Hepatocyte (in vitro differentiated cells): ENCODE results near the gene BCL2L15. TPM values are rescaled to one million over a fixed set of nuclear protein-coding genes. Genes with fewer than 3 reads are reported as not detected.

Source experiments
- DNase-seq: peaks from one replicate; pipeline ENCODE4 v3.0.0-alpha.2; 2016; ENCODE audit warnings: low spot score
- H2AFZ ChIP-seq: fragments of 200-600 bp; sonication (generic); 2 replicates; pipeline ENCODE4 v1.6.0; 2016; ENCODE audit warnings: antibody characterized with exemption, mild to moderate bottlenecking
- H3K27ac ChIP-seq: fragments of 200-600 bp; sonication (generic); 2 replicates; pipeline ENCODE4 v1.5.1; 2016; ENCODE audit warnings: mild to moderate bottlenecking
- H3K27me3 ChIP-seq: fragments of 200-600 bp; sonication (generic); 2 replicates; pipeline ENCODE4 v1.6.1; 2016
- H3K36me3 ChIP-seq: fragments of 200-600 bp; sonication (generic); replicated peaks from 2 replicates; pipeline ENCODE4 v1.5.1; 2016; ENCODE audit warnings: low read depth; ENCODE audit not compliant: insufficient read depth
- H3K4me1 ChIP-seq: fragments of 200-600 bp; sonication (generic); 2 replicates; pipeline ENCODE4 v1.5.1; 2016; ENCODE audit warnings: mild to moderate bottlenecking, moderate library complexity; ENCODE audit not compliant: insufficient read depth
- H3K4me2 ChIP-seq: fragments of 200-600 bp; sonication (generic); 2 replicates; pipeline ENCODE4 v1.6.0; 2016
- H3K4me3 ChIP-seq: fragments of 200-600 bp; sonication (generic); 2 replicates; pipeline ENCODE4 v1.5.1; 2016; ENCODE audit warnings: mild to moderate bottlenecking
- H3K79me2 ChIP-seq: fragments of 200-600 bp; sonication (generic); 2 replicates; pipeline ENCODE4 v1.6.0; 2017; ENCODE audit warnings: mild to moderate bottlenecking
- H3K9me2 ChIP-seq: fragments of 200-600 bp; sonication (generic); replicated peaks from 2 replicates; pipeline ENCODE4 v1.6.0; 2017; ENCODE audit warnings: mild to moderate bottlenecking; ENCODE audit not compliant: insufficient read depth
- H3K9me3 ChIP-seq: fragments of 200-600 bp; sonication (generic); 2 replicates; pipeline ENCODE4 v1.5.1; 2016; ENCODE audit warnings: low read depth, mild to moderate bottlenecking
- H4K20me1 ChIP-seq: fragments of 200-600 bp; sonication (generic); 2 replicates; pipeline ENCODE4 v1.6.0; 2016; ENCODE audit warnings: mild to moderate bottlenecking; ENCODE audit not compliant: insufficient read depth, poor library complexity, severe bottlenecking
- EZH2 ChIP-seq: fragments of 200-600 bp; sonication (generic); IDR thresholded peaks from 2 replicates; pipeline ENCODE4 v1.6.1; 2016; ENCODE audit warnings: antibody characterized with exemption, mild to moderate bottlenecking, borderline replicate concordance
- EZH2phosphoT487 ChIP-seq: fragments of 200-600 bp; sonication (generic); IDR thresholded peaks from one replicate; pipeline ENCODE4 v1.6.1; 2018; ENCODE audit warnings: antibody characterized with exemption, mild to moderate bottlenecking, low read depth, moderate library complexity; ENCODE audit not compliant: unreplicated experiment, severe bottlenecking
- WGBS: methylation state at CpG from one replicate; pipeline ENCODE4 v1.1.6; 2016; ENCODE audit warnings: low lambda C conversion rate; ENCODE audit errors: missing lambda C conversion rate; 5-methylcytosine and 5-hydroxymethylcytosine counted together
- polyA plus RNA-seq: library from polyadenylated mRNA; unstranded; fragments of >200 nt; fragmentation: Nextera tagmentation; extraction: Ambion mirVana; gene quantifications from 2 replicates; pipeline ENCODE4 v1.2.1, GENCODE V29; 2016
- total RNA-seq: library from RNA; depleted of rRNA; stranded (reverse); fragments of >200 nt; gene quantifications from 2 replicates; pipeline ENCODE4 v1.2.3, GENCODE V29; 2014
- TF ChIP-seq, protein P1 (sequence below): fragments of 200-600 bp; sonication (generic); IDR thresholded peaks from 2 replicates; pipeline ENCODE4 v1.5.1; 2016; ENCODE audit warnings: antibody characterized with exemption, mild to moderate bottlenecking; ENCODE audit not compliant: poor library complexity

BCL2L15 gene
- total and polyA plus RNA-seq, 2 experiments from 2014 or later, result 0.66 to 3.0 TPM

DNA sequence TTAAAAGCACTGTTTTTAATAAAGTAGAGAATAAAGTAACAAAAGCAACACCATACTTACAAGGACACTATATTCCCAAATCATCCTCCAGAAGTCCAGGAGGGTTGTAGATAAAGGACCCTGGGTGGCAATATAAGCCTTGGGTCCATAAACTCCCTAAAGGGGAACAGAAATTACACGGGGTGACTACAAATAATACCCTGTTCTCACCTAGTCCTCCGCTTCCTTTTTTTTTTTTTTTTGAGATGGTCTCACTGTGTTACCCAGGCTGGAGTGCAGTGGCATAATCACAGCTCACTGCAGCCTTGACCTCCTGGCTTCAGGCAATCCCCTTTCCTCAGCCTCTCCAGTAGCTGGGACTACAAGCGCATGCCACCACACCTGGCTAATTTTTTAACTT, 29.0 kb downstream of the BCL2L15 start:
- no peak overlapping the region for H3K4me2 ChIP-seq
- 92% methylated on average over 3 of the region's 3 CpGs for WGBS
- H3K4me1 ChIP-seq, result no peaks in the 10 kb centered on the region
- H3K9me2 ChIP-seq, result no peaks in the 10 kb centered on the region
- no peak overlapping the region for H2AFZ ChIP-seq
- H3K4me3 ChIP-seq, result no peak overlapping the region
- no peaks in the 10 kb centered on the region for H3K27me3 ChIP-seq
- no peak for DNase-seq
- no peaks in the 10 kb centered on the region for H3K36me3 ChIP-seq
- no peak overlapping the region for H3K27ac ChIP-seq
- no peaks in the 10 kb centered on the region for H3K9me3 ChIP-seq
- H3K79me2 ChIP-seq, result no peaks in the 10 kb centered on the region
- H4K20me1 ChIP-seq, result no peaks in the 10 kb centered on the region
- TF ChIP-seq EZH2 (no peak), EZH2phosphoT487 (no peak)
- TF ChIP-seq, protein P1, sequence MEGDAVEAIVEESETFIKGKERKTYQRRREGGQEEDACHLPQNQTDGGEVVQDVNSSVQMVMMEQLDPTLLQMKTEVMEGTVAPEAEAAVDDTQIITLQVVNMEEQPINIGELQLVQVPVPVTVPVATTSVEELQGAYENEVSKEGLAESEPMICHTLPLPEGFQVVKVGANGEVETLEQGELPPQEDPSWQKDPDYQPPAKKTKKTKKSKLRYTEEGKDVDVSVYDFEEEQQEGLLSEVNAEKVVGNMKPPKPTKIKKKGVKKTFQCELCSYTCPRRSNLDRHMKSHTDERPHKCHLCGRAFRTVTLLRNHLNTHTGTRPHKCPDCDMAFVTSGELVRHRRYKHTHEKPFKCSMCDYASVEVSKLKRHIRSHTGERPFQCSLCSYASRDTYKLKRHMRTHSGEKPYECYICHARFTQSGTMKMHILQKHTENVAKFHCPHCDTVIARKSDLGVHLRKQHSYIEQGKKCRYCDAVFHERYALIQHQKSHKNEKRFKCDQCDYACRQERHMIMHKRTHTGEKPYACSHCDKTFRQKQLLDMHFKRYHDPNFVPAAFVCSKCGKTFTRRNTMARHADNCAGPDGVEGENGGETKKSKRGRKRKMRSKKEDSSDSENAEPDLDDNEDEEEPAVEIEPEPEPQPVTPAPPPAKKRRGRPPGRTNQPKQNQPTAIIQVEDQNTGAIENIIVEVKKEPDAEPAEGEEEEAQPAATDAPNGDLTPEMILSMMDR, result no peak

DNA sequence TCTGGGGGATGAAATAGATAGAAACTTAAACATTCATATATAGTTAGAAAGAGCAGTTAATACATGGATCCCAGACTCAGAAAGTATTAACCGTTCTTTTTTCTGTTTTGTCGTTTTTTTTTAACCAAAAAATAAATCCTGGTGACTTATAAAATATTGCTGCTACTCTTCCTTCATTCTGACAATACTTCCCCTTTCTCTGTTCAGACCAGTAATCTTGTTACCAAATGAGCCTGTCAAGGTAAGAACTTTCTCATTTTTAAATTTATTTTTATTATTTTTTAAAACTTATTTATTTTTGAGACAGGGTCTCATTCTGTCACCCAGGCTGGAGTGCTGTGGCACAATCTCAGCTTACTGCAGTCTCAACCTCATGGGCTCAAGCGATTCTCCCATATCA, 29.6 kb downstream of the BCL2L15 start:
- DNase-seq, result no peak
- 90% methylated on average over 3 of the region's 3 CpGs for WGBS
- TF ChIP-seq EZH2, result no peak
- TF ChIP-seq, protein P1, result no peak
- no peak for TF ChIP-seq EZH2phosphoT487
- H4K20me1 ChIP-seq, result no peaks in the 10 kb centered on the region
- no peak overlapping the region for H3K27ac ChIP-seq
- H3K4me2 ChIP-seq, result no peak overlapping the region
- H3K4me1 ChIP-seq, result no peaks in the 10 kb centered on the region
- no peak overlapping the region for H3K4me3 ChIP-seq
- H3K36me3 ChIP-seq, result no peaks in the 10 kb centered on the region
- no peaks in the 10 kb centered on the region for H3K9me3 ChIP-seq
- H3K27me3 ChIP-seq, result no peaks in the 10 kb centered on the region
- no peak overlapping the region for H2AFZ ChIP-seq
- no peaks in the 10 kb centered on the region for H3K79me2 ChIP-seq
- H3K9me2 ChIP-seq, result no peaks in the 10 kb centered on the region

DNA sequence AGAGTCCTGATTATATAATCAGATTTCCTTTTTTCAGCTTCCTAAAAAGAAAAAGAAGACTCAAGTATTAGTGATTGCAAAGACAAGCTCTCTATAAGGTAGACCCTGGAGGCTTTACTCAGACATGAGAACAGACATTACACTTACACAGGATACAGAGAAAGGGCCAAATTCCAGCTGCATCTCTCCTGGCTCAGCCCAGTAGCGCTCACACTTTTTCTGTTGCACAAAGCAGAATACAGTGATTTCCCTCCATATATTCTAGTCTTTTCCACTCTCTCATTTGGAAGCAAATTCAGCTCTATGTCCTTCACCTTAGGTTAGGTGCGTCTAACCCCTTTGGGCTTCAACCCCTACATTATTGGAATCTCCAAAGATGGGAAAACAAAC, 31.0 kb downstream of the BCL2L15 start:
- no peak overlapping the region for H3K4me2 ChIP-seq
- no peaks in the 10 kb centered on the region for H3K36me3 ChIP-seq
- no peak overlapping the region for H2AFZ ChIP-seq
- no peaks in the 10 kb centered on the region for H3K9me3 ChIP-seq
- H3K27me3 ChIP-seq, result no peaks in the 10 kb centered on the region
- 93% methylated on average over 2 of the region's 2 CpGs for WGBS
- H4K20me1 ChIP-seq, result no peaks in the 10 kb centered on the region
- H3K9me2 ChIP-seq, result no peaks in the 10 kb centered on the region
- DNase-seq, result no peak
- no peaks in the 10 kb centered on the region for H3K4me1 ChIP-seq
- no peak overlapping the region for H3K27ac ChIP-seq
- no peak overlapping the region for H3K4me3 ChIP-seq
- no peaks in the 10 kb centered on the region for H3K79me2 ChIP-seq
- TF ChIP-seq, protein P1, result no peak
- TF ChIP-seq EZH2, result no peak
- no peak for TF ChIP-seq EZH2phosphoT487

DNA sequence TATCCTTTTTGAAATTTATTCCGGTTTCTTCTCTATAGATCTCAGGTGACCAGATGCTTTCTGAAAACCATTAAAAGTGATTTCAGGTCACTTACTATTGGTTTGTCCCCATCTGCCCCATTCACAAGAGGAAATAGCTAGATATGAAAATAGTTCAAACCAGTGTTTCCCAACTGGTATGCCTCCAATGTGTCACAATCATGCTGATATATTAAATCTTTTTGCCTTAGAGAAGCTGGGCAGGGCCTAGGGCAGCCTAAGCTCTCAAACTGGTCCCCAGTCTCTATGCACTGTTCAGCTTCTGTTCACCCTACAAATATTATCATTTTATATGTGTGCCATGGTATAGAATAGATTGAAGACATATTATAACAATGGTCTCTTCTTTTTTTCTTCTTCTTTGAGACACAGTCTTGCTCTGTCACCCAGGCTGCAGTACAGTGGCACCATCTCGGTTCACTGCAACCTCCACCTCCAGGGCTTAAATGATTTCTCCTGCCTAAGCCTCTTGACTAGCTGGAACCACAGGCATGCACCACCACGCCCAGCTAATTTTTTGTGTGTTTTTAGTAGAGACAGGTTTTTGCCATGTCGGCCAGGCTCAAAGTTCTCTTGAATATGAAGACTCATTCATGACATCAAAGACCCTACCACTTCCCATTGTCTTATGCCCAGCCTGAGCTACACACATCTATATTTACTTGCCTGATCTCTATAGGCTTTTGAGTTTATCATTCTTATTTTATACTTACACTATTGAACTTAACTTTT, 31.6 kb downstream of the BCL2L15 start:
- TF ChIP-seq EZH2phosphoT487, result no peak
- no peak for TF ChIP-seq EZH2
- TF ChIP-seq, protein P1, result no peak
- Histone ChIP-seq H3K9me2 (no peaks in the 10 kb centered on the region), H3K4me2 (no peak overlapping the region), H3K79me2 (no peaks in the 10 kb centered on the region), H3K27me3 (no peaks in the 10 kb centered on the region), H3K27ac (no peak overlapping the region), H2AFZ (no peak overlapping the region), H3K36me3 (no peaks in the 10 kb centered on the region), H4K20me1 (no peaks in the 10 kb centered on the region), H3K4me1 (no peaks in the 10 kb centered on the region), H3K4me3 (no peak overlapping the region), H3K9me3 (no peaks in the 10 kb centered on the region)
- no peak for DNase-seq
- 93% methylated on average over 4 of the region's 4 CpGs for WGBS
